ENCODE data around the gene RAB23. TPM values are rescaled to one million over a fixed set of nuclear protein-coding genes. Genes with fewer than 3 reads are reported as not detected.

RAB23 gene
- total and polyA plus RNA-seq, 2 experiments from 2014 or later: 5.2 to 16.7 TPM

GRCh38 chr6:57172136-57173055 is 49.7 kb downstream of the RAB23 start, which contains the start of gene BAG2:
TSS of gene BAG2 (plus strand) at chr6:57172326. CDS start at chr6:57172698, 372 bp downstream.
- peaks cover 12% of the 10 kb centered on the region for H3K27me3 ChIP-seq (ENCODE audit: insufficient read depth)
- no peaks in the 10 kb centered on the region for H3K9me2 ChIP-seq (ENCODE audit: insufficient read depth)
- H3K4me1 ChIP-seq (ENCODE audit: insufficient read depth): peaks cover 23% of the 10 kb centered on the region
- ATAC-seq (peak; percentile 85), DNase-seq (ENCODE audit: low spot score) (peak; percentile 94)
- H3K27me3 Mint-ChIP-seq (ENCODE audit: insufficient read depth, low read depth, poor library complexity): peaks cover 8% of the 10 kb centered on the region
- peak within 1 kb of the TSS; percentile 75 for H3K4me3 ChIP-seq
- H3K36me3 Mint-ChIP-seq (ENCODE audit: low read depth): no peaks in the 10 kb centered on the region
- H3K4me3 Mint-ChIP-seq: peak within 1 kb of the TSS; percentile 94
- H3K27ac Mint-ChIP-seq: peak within 1 kb of the TSS; percentile 82
- 0 out of 2 replicates have a peak, but pooled peaks cover 3% of the 10 kb centered on the region for H3F3A ChIP-seq (replicated peaks; ENCODE audit: low read depth)
- peak within 1 kb of the TSS; percentile 80 for H3K4me2 ChIP-seq
- peak within 1 kb of the TSS; percentile 41; the same call in 1 of the 2 replicates for H3K27ac ChIP-seq (ENCODE audit: low read depth)
- TF ChIP-seq CREB1 (CRISPR knock-in tag; IDR thresholded peaks at IDR 0.05; ENCODE audit: low read depth): peak; percentile 87
- TF ChIP-seq EZH2phosphoT487 (IDR thresholded peaks at IDR 0.05; ENCODE audit: unreplicated experiment): no peak
- TF ChIP-seq ETS1 (IDR thresholded peaks at IDR 0.05): no peak
- TF ChIP-seq, protein P1, sequence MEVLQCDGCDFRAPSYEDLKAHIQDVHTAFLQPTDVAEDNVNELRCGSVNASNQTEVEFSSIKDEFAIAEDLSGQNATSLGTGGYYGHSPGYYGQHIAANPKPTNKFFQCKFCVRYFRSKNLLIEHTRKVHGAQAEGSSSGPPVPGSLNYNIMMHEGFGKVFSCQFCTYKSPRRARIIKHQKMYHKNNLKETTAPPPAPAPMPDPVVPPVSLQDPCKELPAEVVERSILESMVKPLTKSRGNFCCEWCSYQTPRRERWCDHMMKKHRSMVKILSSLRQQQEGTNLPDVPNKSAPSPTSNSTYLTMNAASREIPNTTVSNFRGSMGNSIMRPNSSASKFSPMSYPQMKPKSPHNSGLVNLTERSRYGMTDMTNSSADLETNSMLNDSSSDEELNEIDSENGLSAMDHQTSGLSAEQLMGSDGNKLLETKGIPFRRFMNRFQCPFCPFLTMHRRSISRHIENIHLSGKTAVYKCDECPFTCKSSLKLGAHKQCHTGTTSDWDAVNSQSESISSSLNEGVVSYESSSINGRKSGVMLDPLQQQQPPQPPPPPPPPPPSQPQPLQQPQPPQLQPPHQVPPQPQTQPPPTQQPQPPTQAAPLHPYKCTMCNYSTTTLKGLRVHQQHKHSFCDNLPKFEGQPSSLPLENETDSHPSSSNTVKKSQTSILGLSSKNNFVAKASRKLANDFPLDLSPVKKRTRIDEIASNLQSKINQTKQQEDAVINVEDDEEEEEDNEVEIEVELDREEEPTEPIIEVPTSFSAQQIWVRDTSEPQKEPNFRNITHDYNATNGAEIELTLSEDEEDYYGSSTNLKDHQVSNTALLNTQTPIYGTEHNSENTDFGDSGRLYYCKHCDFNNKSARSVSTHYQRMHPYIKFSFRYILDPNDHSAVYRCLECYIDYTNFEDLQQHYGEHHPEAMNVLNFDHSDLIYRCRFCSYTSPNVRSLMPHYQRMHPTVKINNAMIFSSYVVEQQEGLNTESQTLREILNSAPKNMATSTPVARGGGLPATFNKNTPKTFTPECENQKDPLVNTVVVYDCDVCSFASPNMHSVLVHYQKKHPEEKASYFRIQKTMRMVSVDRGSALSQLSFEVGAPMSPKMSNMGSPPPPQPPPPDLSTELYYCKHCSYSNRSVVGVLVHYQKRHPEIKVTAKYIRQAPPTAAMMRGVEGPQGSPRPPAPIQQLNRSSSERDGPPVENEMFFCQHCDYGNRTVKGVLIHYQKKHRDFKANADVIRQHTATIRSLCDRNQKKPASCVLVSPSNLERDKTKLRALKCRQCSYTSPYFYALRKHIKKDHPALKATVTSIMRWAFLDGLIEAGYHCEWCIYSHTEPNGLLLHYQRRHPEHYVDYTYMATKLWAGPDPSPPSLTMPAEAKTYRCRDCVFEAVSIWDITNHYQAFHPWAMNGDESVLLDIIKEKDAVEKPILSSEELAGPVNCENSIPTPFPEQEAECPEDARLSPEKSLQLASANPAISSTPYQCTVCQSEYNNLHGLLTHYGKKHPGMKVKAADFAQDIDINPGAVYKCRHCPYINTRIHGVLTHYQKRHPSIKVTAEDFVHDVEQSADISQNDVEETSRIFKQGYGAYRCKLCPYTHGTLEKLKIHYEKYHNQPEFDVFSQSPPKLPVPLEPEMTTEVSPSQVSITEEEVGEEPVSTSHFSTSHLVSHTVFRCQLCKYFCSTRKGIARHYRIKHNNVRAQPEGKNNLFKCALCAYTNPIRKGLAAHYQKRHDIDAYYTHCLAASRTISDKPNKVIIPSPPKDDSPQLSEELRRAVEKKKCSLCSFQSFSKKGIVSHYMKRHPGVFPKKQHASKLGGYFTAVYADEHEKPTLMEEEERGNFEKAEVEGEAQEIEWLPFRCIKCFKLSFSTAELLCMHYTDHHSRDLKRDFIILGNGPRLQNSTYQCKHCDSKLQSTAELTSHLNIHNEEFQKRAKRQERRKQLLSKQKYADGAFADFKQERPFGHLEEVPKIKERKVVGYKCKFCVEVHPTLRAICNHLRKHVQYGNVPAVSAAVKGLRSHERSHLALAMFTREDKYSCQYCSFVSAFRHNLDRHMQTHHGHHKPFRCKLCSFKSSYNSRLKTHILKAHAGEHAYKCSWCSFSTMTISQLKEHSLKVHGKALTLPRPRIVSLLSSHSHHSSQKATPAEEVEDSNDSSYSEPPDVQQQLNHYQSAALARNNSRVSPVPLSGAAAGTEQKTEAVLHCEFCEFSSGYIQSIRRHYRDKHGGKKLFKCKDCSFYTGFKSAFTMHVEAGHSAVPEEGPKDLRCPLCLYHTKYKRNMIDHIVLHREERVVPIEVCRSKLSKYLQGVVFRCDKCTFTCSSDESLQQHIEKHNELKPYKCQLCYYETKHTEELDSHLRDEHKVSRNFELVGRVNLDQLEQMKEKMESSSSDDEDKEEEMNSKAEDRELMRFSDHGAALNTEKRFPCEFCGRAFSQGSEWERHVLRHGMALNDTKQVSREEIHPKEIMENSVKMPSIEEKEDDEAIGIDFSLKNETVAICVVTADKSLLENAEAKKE (CRISPR knock-in tag; IDR thresholded peaks at IDR 0.05): peak; percentile 45; the same call in 1 of the 2 replicates
- TF ChIP-seq POLR2AphosphoS5 (IDR thresholded peaks at IDR 0.05; ENCODE audit: low read depth): peak; percentile 58; the same call in 1 of the 2 replicates
- TF ChIP-seq, protein P2, sequence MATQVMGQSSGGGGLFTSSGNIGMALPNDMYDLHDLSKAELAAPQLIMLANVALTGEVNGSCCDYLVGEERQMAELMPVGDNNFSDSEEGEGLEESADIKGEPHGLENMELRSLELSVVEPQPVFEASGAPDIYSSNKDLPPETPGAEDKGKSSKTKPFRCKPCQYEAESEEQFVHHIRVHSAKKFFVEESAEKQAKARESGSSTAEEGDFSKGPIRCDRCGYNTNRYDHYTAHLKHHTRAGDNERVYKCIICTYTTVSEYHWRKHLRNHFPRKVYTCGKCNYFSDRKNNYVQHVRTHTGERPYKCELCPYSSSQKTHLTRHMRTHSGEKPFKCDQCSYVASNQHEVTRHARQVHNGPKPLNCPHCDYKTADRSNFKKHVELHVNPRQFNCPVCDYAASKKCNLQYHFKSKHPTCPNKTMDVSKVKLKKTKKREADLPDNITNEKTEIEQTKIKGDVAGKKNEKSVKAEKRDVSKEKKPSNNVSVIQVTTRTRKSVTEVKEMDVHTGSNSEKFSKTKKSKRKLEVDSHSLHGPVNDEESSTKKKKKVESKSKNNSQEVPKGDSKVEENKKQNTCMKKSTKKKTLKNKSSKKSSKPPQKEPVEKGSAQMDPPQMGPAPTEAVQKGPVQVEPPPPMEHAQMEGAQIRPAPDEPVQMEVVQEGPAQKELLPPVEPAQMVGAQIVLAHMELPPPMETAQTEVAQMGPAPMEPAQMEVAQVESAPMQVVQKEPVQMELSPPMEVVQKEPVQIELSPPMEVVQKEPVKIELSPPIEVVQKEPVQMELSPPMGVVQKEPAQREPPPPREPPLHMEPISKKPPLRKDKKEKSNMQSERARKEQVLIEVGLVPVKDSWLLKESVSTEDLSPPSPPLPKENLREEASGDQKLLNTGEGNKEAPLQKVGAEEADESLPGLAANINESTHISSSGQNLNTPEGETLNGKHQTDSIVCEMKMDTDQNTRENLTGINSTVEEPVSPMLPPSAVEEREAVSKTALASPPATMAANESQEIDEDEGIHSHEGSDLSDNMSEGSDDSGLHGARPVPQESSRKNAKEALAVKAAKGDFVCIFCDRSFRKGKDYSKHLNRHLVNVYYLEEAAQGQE (IDR thresholded peaks at IDR 0.05; ENCODE audit: unreplicated experiment): no peak
- no peak for TF ChIP-seq NANOG (IDR thresholded peaks at IDR 0.05; ENCODE audit: borderline replicate concordance)
- TF ChIP-seq JUNB (IDR thresholded peaks at IDR 0.05; ENCODE audit: unreplicated experiment): no peak
- TF ChIP-seq, protein P3, sequence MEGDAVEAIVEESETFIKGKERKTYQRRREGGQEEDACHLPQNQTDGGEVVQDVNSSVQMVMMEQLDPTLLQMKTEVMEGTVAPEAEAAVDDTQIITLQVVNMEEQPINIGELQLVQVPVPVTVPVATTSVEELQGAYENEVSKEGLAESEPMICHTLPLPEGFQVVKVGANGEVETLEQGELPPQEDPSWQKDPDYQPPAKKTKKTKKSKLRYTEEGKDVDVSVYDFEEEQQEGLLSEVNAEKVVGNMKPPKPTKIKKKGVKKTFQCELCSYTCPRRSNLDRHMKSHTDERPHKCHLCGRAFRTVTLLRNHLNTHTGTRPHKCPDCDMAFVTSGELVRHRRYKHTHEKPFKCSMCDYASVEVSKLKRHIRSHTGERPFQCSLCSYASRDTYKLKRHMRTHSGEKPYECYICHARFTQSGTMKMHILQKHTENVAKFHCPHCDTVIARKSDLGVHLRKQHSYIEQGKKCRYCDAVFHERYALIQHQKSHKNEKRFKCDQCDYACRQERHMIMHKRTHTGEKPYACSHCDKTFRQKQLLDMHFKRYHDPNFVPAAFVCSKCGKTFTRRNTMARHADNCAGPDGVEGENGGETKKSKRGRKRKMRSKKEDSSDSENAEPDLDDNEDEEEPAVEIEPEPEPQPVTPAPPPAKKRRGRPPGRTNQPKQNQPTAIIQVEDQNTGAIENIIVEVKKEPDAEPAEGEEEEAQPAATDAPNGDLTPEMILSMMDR (conservative IDR thresholded peaks at IDR 0.05; ENCODE audit: low read depth in 2 of 2): no peak
- TF ChIP-seq EZH2 (IDR thresholded peaks at IDR 0.05; ENCODE audit: low read depth, unreplicated experiment): no peak
- TF ChIP-seq ZNF114 (CRISPR knock-in tag; IDR thresholded peaks at IDR 0.05): peak; percentile 85; the same call in 1 of the 2 replicates
- peaks cover 35% of the 10 kb centered on the region for H3K79me2 ChIP-seq (replicated peaks; ENCODE audit: insufficient read depth)
- H2AFZ ChIP-seq: peak within 1 kb of the TSS; percentile 91
- H3K9me3 Mint-ChIP-seq: no peaks in the 10 kb centered on the region
- H4K20me1 ChIP-seq (replicated peaks; ENCODE audit: insufficient read depth): no peaks in the 10 kb centered on the region
- peaks cover 36% of the 10 kb centered on the region for H3K4me1 Mint-ChIP-seq
- peaks cover 6% of the 10 kb centered on the region; the same call in 1 of the 2 replicates for H3K36me3 ChIP-seq (ENCODE audit: insufficient read depth)

All from GM23338 (cell line).